GM12878 (cell line): ENCODE measurements around the gene PAX2. TPM values are rescaled to one million over a fixed set of nuclear protein-coding genes. Genes with fewer than 3 reads are reported as not detected.

Experiments
- ATAC-seq: fragments of 200-7000 bp; cut with Tn5 transposase; 3 replicates; pipeline ENCODE4 v1.9.1; 2020; ENCODE audit warnings: mild to moderate bottlenecking, moderate library complexity
- BruUV-seq: library from RNA; stranded (reverse); fragments of 400-500 nt; replicated peaks from 2 replicates; lab custom pipeline; 2021; lab: Mats Ljungman, UMichigan
- CTCF ChIA-PET: fragments of 300-600 bp; sonication (Branson Sonifier 250); formaldehyde crosslinking; extraction: SDS; loops from one replicate; lab custom pipeline; 2021; ENCODE audit warnings: inconsistent platforms; lab: Yijun Ruan, JAX
- POLR2A ChIA-PET: fragments of 350-600 bp; formaldehyde crosslinking; extraction: SDS; loops from one replicate; lab custom pipeline; 2021; ENCODE audit warnings: inconsistent platforms; lab: Charles Lee
- RAD21 ChIA-PET: fragments of 300-600 bp; sonication (Branson Sonifier 250); formaldehyde crosslinking; loops from one replicate; lab custom pipeline; 2023; ENCODE audit warnings: antibody characterized with exemption; ENCODE audit not compliant: unreplicated experiment; lab: Charles Lee
- SMC1A ChIA-PET: fragments of 300-600 bp; sonication (Branson Sonifier 250); formaldehyde crosslinking; loops from one replicate; lab custom pipeline; 2023; ENCODE audit not compliant: unreplicated experiment, uncharacterized antibody; lab: Charles Lee
- DNase-seq: peaks from one replicate; pipeline ENCODE4 v3.0.0-alpha.2; 2011; ENCODE audit warnings: low read depth, low spot score
- FAIRE-seq: peaks from 3 replicates; lab custom pipeline; 2011; peaks lifted over from hg19 to GRCh38; lab: Jason Lieb, UNC
- H2AFZ ChIP-seq: 2 replicates; pipeline ENCODE4 v1.6.0; 2011; ENCODE audit warnings: low read depth, low read length, control low read depth; ENCODE audit not compliant: control insufficient read depth
- H3K27ac ChIP-seq: 2 replicates; pipeline ENCODE4 v1.5.1; 2011; ENCODE audit warnings: control low read depth; ENCODE audit not compliant: control insufficient read depth, insufficient read depth
- H3K27me3 ChIP-seq, 2 experiments: replicated peaks in 1 of 2; 2 replicates each; pipeline versions ENCODE4 v1.6.0 to v1.6.1; 2011; ENCODE audit warnings: low read length in 1 of 2; ENCODE audit not compliant: control insufficient read depth in 2 of 2, insufficient read depth in 2 of 2
- H3K36me3 ChIP-seq, 2 experiments: 2 replicates each; pipeline ENCODE4 v1.5.1; 2011; ENCODE audit warnings: low read length in 1 of 2; ENCODE audit not compliant: control insufficient read depth in 2 of 2, insufficient read depth in 2 of 2
- H3K4me1 ChIP-seq: 2 replicates; pipeline ENCODE4 v1.6.1; 2011; ENCODE audit warnings: mild to moderate bottlenecking, low read length, moderate library complexity, mixed read lengths; ENCODE audit not compliant: control insufficient read depth, insufficient read depth
- H3K4me2 ChIP-seq: 2 replicates; pipeline ENCODE4 v1.6.0; 2011; ENCODE audit warnings: control low read depth; ENCODE audit not compliant: control insufficient read depth, insufficient read depth
- H3K4me3 ChIP-seq: fragments of 200-600 bp; sonication (generic); 2 replicates; pipeline ENCODE4 v1.5.1; 2016
- H3K79me2 ChIP-seq: 2 replicates; pipeline ENCODE4 v1.6.0; 2011; ENCODE audit warnings: low read length; ENCODE audit not compliant: control insufficient read depth, insufficient read depth
- H3K9ac ChIP-seq: 2 replicates; pipeline ENCODE4 v1.8.0; 2011; ENCODE audit warnings: low read length, control low read depth, mixed read lengths; ENCODE audit not compliant: control insufficient read depth, insufficient read depth
- H3K9me3 ChIP-seq: replicated peaks from 3 replicates; pipeline ENCODE4 v1.5.1; 2011; ENCODE audit warnings: mild to moderate bottlenecking, low read length; ENCODE audit not compliant: control insufficient read depth, insufficient read depth
- H4K20me1 ChIP-seq: 2 replicates; pipeline ENCODE4 v1.6.0; 2011; ENCODE audit not compliant: control insufficient read depth, insufficient read depth
- ASH2L ChIP-seq: fragments of 300-600, 200-600 bp; sonication (generic); IDR thresholded peaks from 2 replicates; pipeline ENCODE4 v1.6.1; 2017; ENCODE audit warnings: low read depth, mild to moderate bottlenecking, borderline replicate concordance
- BCLAF1 ChIP-seq: fragments of 450-650 bp; IDR thresholded peaks from 2 replicates; pipeline ENCODE4 v1.6.1; 2017; ENCODE audit warnings: antibody characterized with exemption, mild to moderate bottlenecking, moderate library complexity
- BHLHE40 ChIP-seq, 2 experiments: fragments of 450-650 bp in 1 of 2; IDR thresholded peaks; 2 replicates each; pipeline ENCODE4 v1.6.1; 2011 to 2017; ENCODE audit warnings: low read depth in 2 of 2, borderline replicate concordance in 1 of 2, improper control_type of control experiment in 1 of 2, low read length in 1 of 2, mild to moderate bottlenecking in 1 of 2
- NFYB ChIP-seq: IDR thresholded peaks from 2 replicates; pipeline ENCODE4 v1.6.1; 2011; ENCODE audit warnings: low read depth, mild to moderate bottlenecking, low read length, improper control_type of control experiment, moderate library complexity; ENCODE audit not compliant: insufficient read depth
- RAD51 ChIP-seq: fragments of 450-650 bp; IDR thresholded peaks from 2 replicates; pipeline ENCODE4 v1.6.1; 2016; ENCODE audit warnings: moderate library complexity, mild to moderate bottlenecking, inconsistent platforms
- SRF ChIP-seq, 2 experiments: IDR thresholded peaks; 2 replicates each; pipeline ENCODE4 v1.6.1; 2011; ENCODE audit warnings: low read depth in 2 of 2, low read length in 2 of 2, mild to moderate bottlenecking in 1 of 2, moderate library complexity in 1 of 2
- WGBS: methylation state at CpG from one replicate; pipeline ENCODE4 v1.1.6; 2016; ENCODE audit warnings: low lambda C conversion rate; ENCODE audit not compliant: insufficient replicate concordance, insufficient coverage; ENCODE audit errors: missing lambda C conversion rate; 5-methylcytosine and 5-hydroxymethylcytosine counted together
- in situ Hi-C: fragments of 300-500 bp; cut with MboI; formaldehyde crosslinking; loops from 9 replicates; pipeline ENCODE4 v1.14.3; 2018; ENCODE audit warnings: mixed read lengths
- intact Hi-C: fragments of 100-400 bp; cut with micrococcal nuclease; formaldehyde crosslinking; loops from one replicate; pipeline ENCODE4 v1.14.2; 2022; ENCODE audit not compliant: unreplicated experiment
- polyA plus RNA-seq, 11 experiments: library from polyadenylated mRNA; depleted of rRNA in 4 of 11; unstranded in 6 of 11; stranded (reverse) in 5 of 11; fragments of >200 nt; fragmentation: Nextera tagmentation in 4 of 11; fragmentation: Illumina TruSeq in 1 of 11; extraction: Ambion mirVana in 4 of 11; extraction: Trizol in 1 of 11; gene quantifications; 1 replicate in 1 of 11; 2 replicates in 10 of 11; pipeline versions ENCODE4 v1.2.1 to v1.2.3, GENCODE V29; 2011 to 2016; ENCODE audit warnings: inconsistent platforms in 2 of 11, missing spikeins in 2 of 11, low read depth in 1 of 11
- total RNA-seq, 4 experiments: library from RNA; depleted of rRNA in 3 of 4; stranded (reverse); fragments of >200 nt in 3 of 4; fragmentation: Illumina TruSeq in 1 of 4; extraction: Trizol in 1 of 4; gene quantifications; 2 replicates each; pipeline versions ENCODE4 v1.2.1 to v1.2.3, GENCODE V29; 2013 to 2021
- TF ChIP-seq, protein P1 (sequence below): fragments of 450-650 bp; formaldehyde crosslinking; IDR thresholded peaks from 2 replicates; pipeline ENCODE4 v1.4.0; 2022; ENCODE audit warnings: mild to moderate bottlenecking, moderate library complexity

The PAX2 gene
- total and polyA plus RNA-seq, 10 of the 15 experiments (the other 5 are each of a cell fraction or from before 2014, with no cell fraction given) = not detected

GRCh38 chr10:100837300-100837699 is 91.9 kb downstream of the PAX2 start:
- SMC1A ChIA-PET = interaction anchor here (0.6 kb wide), 1 partner anchor 13 kb away, joined by 3 read pairs; no protein-coding TSS in a partner anchor
- Histone ChIP-seq H3K27ac (no peak overlapping the region), H3K4me3 (no peak overlapping the region), H3K36me3 (no peaks in the 10 kb centered on the region), H2AFZ (no peak overlapping the region), H3K4me1 (no peaks in the 10 kb centered on the region), H3K9ac (no peak overlapping the region), H4K20me1 (no peaks in the 10 kb centered on the region; the same call in 1 of the 2 replicates), H3K4me2 (no peak overlapping the region), H3K79me2 (no peaks in the 10 kb centered on the region), H3K27me3 (0 out of 4 replicates have a peak, but pooled peaks cover 0 to 4% of the 10 kb centered on the region in 2 experiments), H3K9me3 (no peaks in the 10 kb centered on the region)
- ATAC-seq = no peak
- intact Hi-C loops (no loop called here), in situ Hi-C loops (no loop called here)
- no TSS peak for BruUV-seq
- RAD21 ChIA-PET = no interaction called here
- TF ChIP-seq RAD51 (no peak), BCLAF1 (no peak), ASH2L (no peak), BHLHE40 (IDR thresholded peaks at IDR 0.05; ENCODE audit: borderline replicate concordance in 1 of 2, low read depth in 2 of 2, low read length in 1 of 2) (no peak), NFYB (no peak), SRF (IDR thresholded peaks at IDR 0.05; ENCODE audit: low read depth in 2 of 2, low read length in 2 of 2) (no peak)
- TF ChIP-seq, protein P1, sequence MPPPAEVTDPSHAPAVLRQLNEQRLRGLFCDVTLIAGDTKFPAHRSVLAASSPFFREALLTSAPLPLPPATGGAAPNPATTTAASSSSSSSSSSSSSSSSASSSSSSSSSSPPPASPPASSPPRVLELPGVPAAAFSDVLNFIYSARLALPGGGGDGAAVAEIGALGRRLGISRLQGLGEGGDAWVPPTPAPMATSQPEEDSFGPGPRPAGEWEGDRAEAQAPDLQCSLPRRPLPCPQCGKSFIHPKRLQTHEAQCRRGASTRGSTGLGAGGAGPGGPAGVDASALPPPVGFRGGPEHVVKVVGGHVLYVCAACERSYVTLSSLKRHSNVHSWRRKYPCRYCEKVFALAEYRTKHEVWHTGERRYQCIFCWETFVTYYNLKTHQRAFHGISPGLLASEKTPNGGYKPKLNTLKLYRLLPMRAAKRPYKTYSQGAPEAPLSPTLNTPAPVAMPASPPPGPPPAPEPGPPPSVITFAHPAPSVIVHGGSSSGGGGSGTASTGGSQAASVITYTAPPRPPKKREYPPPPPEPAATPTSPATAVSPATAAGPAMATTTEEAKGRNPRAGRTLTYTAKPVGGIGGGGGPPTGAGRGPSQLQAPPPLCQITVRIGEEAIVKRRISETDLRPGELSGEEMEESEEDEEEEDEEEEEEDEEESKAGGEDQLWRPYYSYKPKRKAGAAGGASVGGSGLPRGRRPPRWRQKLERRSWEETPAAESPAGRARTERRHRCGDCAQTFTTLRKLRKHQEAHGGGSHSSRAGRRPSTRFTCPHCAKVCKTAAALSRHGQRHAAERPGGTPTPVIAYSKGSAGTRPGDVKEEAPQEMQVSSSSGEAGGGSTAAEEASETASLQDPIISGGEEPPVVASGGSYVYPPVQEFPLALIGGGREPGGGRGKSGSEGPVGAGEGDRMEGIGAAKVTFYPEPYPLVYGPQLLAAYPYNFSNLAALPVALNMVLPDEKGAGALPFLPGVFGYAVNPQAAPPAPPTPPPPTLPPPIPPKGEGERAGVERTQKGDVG (CRISPR knock-in tag) = no peak
- WGBS = 19% methylated on average over 3 of the region's 3 CpGs
- CTCF ChIA-PET = interaction anchor here (0.6 kb wide), 1 partner anchor 611 kb away, joined by 3 read pairs; no protein-coding TSS in a partner anchor
- no peak for FAIRE-seq
- DNase-seq = no peak
- POLR2A ChIA-PET = no interaction called here
